WTC11 (cell line): Measurements from ENCODE around the gene ZFAND3.

Experiments
- CTCF ChIP-seq: fragments of 200-600 bp; IDR thresholded peaks from 2 replicates; pipeline ENCODE4 v1.8.0; 2022; ENCODE audit warnings: antibody characterized with exemption
- ESRRA ChIP-seq: sonication (generic); formaldehyde crosslinking; IDR thresholded peaks from 2 replicates; pipeline ENCODE4 v1.8.1; 2022; ENCODE audit warnings: mild to moderate bottlenecking, missing genetic modification reagents, borderline replicate concordance
- FOXJ3 ChIP-seq: sonication (generic); formaldehyde crosslinking; IDR thresholded peaks from 2 replicates; pipeline ENCODE4 v1.9.0; 2021; ENCODE audit warnings: missing genetic modification reagents, mild to moderate bottlenecking, borderline replicate concordance
- MLX ChIP-seq: sonication (generic); formaldehyde crosslinking; IDR thresholded peaks from 2 replicates; pipeline ENCODE4 v1.8.1; 2023; ENCODE audit warnings: mild to moderate bottlenecking, missing genetic modification reagents, moderate library complexity
- MYBL2 ChIP-seq: sonication (generic); formaldehyde crosslinking; IDR thresholded peaks from 2 replicates; pipeline ENCODE4 v1.8.1; 2023; ENCODE audit warnings: mild to moderate bottlenecking, moderate library complexity, missing genetic modification reagents
- NFE2L1 ChIP-seq: sonication (generic); formaldehyde crosslinking; IDR thresholded peaks from 2 replicates; pipeline ENCODE4 v1.8.1; 2023; ENCODE audit warnings: missing genetic modification reagents
- SP1 ChIP-seq: sonication (generic); formaldehyde crosslinking; conservative IDR thresholded peaks from 2 replicates; pipeline ENCODE4 v1.8.1; 2022; ENCODE audit warnings: missing genetic modification reagents
- USF2 ChIP-seq: sonication (generic); formaldehyde crosslinking; IDR thresholded peaks from 2 replicates; pipeline ENCODE4 v1.8.1; 2023; ENCODE audit warnings: mild to moderate bottlenecking, missing genetic modification reagents, moderate library complexity
- ZNF263 ChIP-seq: sonication (generic); formaldehyde crosslinking; IDR thresholded peaks from 2 replicates; pipeline ENCODE4 v1.8.1; 2022; ENCODE audit warnings: low read depth, mild to moderate bottlenecking, moderate library complexity, missing genetic modification reagents

GRCh38 chr6:38155144-38155543 lies 335.6 kb downstream of the ZFAND3 start:
- no peak for TF ChIP-seq CTCF
- TF ChIP-seq USF2 (CRISPR knock-in tag) = no peak
- TF ChIP-seq ZNF263 (CRISPR knock-in tag) = no peak
- no peak for TF ChIP-seq NFE2L1 (CRISPR knock-in tag)
- TF ChIP-seq FOXJ3 (CRISPR knock-in tag) = no peak
- TF ChIP-seq SP1 (CRISPR knock-in tag) = no peak
- no peak for TF ChIP-seq MLX (CRISPR knock-in tag)
- TF ChIP-seq MYBL2 (CRISPR knock-in tag) = no peak
- no peak for TF ChIP-seq ESRRA (CRISPR knock-in tag)
